Left kidney (tissue), 8 donors: ENCODE data around the gene TLX2. TPM values are rescaled to one million over a fixed set of nuclear protein-coding genes. Genes with fewer than 3 reads are reported as not detected.
"Not testable (repeated sequence)": the region's sequence is repeated elsewhere in the genome, so short reads cannot be mapped to it uniquely, and the experiment has no call there.

Experiments
- DNase-seq: peaks from one replicate; pipeline ENCODE4 v3.0.0-alpha.2; 2013
- long read RNA-seq, 8 donors: transcript quantifications; one replicate each; lab custom pipeline, GENCODE V29; 2026
- polyA plus RNA-seq: library from polyadenylated mRNA; unstranded; fragments of 120-200 nt; gene quantifications from one replicate; pipeline ENCODE4 v1.2.1, GENCODE V29; 2013; ENCODE audit not compliant: insufficient read length

TLX2 gene
- polyA plus RNA-seq, result 0.07 TPM
- long read RNA-seq, donor 1, result 0 reads
- long read RNA-seq, donor 2, result 0 reads
- long read RNA-seq, donor 3, result 0 reads
- long read RNA-seq, donor 4, result 0 reads
- long read RNA-seq, donor 5, result 0 reads
- long read RNA-seq, donor 6, result 0 reads
- long read RNA-seq, donor 7, result 0 reads
- long read RNA-seq, donor 8, result 0 reads

DNA sequence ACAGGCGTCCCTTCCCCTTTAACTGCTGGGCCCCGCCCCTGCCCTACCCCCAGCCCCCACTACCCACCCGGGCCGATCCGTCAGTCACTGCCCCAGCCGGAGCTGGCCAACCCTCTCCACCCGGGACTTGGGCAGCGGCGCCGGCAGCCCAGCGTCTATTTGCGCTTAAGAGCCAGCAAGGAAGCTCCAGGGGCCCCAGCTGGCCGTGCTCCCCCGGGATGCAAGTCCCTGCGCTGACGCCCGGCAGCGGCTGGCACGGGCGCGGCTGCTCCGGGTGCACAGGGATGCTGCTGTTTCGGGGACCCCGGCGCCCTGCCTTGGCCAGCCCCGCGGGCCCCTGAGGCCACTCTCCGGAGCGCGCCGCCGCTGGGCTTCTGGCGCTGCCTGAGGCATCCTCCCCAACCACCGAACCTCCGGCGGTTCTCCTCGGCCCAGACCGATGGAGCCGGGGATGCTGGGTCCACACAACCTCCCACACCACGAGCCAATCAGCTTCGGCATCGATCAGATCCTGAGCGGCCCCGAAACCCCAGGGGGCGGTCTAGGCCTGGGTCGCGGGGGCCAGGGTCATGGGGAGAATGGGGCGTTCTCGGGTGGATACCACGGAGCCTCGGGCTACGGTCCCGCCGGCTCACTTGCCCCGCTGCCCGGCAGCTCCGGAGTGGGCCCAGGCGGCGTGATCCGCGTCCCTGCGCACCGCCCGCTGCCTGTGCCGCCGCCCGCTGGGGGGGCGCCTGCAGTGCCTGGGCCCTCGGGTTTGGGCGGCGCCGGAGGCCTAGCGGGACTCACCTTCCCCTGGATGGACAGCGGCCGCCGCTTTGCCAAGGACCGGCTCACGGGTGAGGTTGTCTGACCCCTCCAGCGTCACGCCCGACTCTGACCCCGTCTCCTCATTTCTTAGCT lies at the start of gene TLX2:
Gene TLX2 (plus strand): TSS at position 83 of the 903 bp plus-strand sequence. CDS start 357 bp downstream, at position 440.
- DNase-seq, result no peak

- not testable (repeated sequence) for DNase-seq
Observed at GRCh38 chr2:74470742-74471141, 43.5 kb upstream of the TLX2 start.

DNA sequence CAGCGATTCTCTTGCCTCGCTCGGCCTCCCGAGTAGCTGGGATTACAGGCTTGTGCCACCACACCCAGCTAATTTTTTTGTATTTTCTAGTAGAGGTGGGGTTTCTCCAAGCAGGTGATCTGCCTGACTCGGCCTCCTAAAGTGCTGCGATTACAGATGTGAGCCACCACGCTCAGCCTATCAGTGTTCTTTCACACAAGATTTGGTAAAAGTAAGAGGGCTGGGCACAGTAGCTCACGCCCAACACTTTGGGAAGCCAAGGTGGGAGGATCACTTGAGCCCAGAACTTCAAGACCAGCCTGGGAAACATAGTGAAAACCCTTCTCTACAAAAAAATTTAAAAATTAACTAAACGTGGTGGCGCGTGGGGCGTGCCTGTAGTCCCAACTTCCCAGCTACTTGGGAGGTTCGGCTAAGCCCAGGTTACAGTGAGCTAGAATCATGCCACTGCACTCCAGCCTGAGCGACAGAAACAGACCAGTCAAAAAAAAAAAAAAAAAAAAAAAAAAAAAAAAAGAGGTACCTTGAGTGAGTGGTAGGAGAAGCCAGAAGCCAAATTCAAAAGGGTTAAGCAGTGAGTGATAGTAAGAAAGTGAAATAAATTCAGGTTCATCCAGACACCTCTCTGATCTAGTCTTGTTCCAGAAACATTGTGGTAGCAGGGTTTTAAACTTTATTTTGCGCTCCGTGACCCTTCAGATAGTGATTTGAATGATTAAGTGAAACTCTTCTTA lies 42.8 kb upstream of the TLX2 start:
- no peak for DNase-seq

DNA sequence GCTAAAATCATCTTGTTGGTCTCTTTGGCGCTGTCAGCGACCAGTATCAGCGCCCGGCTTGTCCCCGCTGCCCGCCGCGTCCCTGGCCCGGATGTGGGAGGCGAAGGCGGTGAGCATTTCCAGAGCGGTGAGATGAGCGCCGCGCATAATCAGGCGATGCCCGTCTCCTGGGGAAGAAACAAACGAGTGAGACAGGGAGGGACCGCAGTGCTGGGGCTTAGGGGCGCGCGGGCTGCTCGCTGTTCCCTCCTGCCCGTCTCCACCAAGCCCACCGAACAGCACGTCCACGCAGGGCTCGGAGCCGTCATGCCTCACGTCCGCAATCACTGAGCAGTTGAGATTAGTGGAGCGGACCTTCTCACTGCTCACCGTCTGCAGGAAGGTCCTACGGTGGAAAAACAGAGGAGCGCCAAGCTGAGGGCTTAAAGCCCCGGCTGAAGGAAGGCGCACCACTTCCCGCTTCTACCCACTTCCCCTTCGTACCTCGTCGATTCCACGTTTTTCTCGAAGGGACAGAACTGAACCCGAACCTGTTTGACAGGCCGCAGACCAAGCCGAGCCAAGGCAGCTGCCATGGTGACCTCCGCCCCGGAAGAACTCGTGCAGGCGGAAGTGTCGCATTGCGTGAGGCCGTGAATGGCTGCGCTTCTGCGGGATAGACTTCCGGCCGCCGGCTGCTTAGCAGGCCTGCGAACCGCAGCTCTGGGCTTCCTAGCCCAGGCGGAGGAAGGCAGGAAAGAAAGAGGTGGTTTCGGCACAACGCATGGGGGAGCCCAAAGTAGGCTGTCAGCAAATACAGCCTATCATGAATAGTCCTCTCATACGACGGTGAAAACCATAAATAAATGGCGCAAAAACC lies 41.9 kb upstream of the TLX2 start, which contains the start of gene MRPL53:
Gene MRPL53 (minus strand): TSS at position 595 of the 859 bp plus-strand sequence. CDS start 20 bp downstream, at position 575.
- peak; percentile 96 for DNase-seq

DNA sequence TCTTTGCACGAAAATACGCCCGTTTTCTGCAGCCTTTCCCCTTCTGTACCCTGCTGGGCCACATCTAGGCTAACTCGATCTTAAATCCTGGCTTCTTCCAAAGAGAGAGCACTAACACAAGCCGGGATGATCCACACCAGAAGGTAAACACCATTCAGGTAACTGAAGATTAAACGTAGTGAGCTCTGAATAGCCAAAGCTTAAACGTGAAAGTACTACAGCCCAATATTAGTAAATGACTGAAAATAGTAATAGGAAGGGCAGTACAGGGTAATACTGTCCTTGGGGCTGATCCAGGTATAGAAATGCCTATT lies 41.3 kb upstream of the TLX2 start:
- no peak for DNase-seq

DNA sequence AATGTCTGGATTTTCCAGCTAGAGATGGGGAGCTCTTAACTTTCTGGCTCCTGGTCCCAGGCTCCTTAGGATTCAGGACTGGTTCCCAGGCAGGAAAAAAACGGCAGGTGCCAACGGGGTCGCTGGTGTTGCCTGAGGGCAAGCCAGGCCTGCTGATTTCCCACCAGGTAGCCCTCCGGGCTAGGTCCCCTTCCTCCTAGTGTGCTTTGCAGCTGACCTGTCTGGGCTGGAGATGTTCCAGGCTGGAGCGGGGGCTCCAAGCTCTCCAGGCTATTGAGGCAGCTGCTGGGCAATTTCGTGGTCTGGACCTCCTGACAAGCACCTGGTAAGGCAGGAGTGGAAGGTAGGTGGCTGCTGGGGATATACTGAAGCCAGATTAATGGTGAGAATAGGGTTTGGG lies 39.8 kb upstream of the TLX2 start:
- DNase-seq, result no peak

DNA sequence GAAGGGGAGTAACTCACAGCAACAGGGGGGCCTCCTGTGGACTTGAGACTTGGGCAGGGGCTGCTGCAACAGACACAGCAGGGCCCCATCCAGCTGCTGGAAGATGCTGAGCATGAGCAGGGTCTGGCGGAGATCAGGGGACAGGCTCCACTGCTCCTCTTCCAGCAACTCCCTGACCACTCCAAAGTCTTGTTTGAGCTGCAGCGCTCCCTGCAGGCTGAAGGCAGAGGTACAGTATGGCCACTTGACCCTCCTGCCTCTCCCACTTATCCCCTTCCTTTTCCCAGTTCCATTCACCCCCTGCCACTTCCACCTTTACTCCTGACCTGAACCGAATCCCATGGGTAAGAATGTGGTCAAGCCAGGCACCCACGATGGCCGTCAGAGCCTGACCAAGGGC lies 39.4 kb upstream of the TLX2 start:
- no peak for DNase-seq

DNA sequence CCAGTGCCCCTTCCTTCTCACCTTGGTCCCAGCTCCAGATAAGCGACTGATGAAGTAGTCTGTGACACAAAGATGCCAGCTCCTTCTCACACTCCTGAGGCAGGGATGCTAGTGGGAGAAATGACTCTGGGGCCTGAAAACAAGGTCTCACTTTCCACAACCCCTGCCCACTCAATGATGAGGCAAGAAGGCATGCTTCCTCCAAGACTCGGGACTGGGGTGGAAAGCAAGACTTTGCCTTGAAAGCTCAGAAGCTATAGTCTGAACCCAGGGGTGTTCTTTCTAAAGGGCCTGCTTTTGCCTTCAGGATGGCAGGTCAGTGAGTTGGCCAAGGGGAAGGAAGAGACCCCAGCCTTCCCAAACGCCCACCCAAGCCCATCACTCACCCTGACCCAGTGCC lies 32.8 kb upstream of the TLX2 start:
- no peak for DNase-seq

DNA sequence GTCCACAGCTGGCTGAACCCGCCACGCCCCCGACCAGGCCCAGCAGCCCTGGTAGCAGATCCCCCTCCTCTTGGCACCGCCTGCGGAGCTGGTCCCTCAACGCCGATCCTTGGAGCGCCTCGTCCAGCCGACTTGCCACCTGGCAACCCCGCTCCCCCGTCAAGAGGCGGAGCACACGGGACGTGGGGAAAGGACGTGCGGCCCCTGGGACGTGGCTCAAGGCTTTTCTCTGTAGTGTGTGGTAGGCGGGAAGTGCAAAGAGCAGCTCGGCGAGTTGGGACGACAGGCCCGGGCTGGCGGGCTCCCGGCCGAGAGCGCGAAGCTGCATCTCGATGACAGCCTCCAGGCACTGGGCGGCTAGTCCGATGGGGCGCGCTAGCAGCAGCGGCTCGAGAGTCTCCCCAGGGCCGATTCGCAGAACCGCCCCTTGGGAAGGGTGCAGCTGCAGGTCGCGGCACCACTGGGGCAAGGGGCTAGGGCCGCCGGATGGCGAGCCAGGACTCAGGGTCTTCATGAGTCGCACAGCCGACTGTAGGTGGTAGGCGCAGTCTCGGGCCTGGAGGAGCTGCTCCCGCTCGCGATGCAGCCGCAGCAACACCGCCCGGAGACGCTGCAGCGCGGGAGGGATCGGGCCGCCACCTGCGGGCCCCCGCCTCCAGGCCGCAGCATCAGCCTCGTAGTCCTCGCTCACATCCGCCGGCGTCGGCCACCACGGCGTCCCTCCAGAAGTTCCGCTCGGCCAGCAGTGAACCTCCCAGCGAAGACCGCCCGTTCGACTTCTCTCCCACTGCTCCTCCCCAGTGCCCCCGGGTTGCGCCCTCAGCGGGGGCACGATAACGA lies 32.1 kb upstream of the TLX2 start:
- DNase-seq, result no peak

DNA sequence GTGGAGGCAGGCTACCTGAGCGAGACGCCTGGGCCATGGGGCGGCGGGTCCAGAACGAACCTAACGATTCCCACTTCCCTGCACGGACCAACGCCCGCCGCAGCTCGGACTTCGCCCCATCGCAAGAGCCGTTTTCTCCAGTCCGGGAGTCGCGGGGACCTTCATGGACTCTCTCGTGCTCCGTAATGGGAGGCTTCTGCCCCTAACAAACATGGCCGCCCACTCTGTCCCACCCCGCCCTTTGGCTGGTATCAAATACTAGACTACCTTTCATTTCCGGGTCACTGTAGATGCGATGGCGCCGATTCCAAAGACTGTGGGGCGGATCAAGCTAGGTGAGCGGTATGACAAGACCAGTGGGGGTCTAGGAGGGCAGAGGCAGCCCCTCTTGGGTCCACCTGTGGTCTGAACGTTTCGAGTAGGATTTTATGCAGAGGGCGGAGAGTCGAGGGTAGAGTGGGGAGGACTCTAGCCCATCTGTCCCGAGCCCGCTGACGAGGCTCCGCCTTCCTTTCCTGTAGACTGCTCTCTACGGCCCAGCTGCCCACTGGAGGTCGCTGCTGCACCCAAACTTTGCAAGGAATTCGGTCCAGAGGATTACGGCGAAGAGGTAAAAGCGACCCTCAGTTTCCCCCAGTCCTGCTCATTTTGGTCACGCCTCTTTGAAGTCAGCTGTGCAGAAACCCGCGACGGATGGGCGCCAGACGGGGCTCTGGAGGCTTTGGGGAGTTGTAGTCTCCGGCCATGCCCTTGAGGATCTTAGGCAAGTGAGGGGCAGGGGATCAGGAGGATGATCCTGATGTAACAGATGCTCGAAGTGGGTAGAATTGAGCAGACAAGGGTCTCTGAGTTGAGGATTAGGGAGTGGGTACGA lies 31.2 kb upstream of the TLX2 start, which contains the start of the genes CCDC142 and TTC31:
Gene CCDC142 (minus strand): TSS at position 198 of the 874 bp plus-strand sequence. CDS start 161 bp downstream, at position 37.
Gene TTC31 (plus strand): TSS at position 281 of the 874 bp plus-strand sequence. CDS start 15 bp downstream, at position 296.
- DNase-seq, result peak; percentile 97

DNA sequence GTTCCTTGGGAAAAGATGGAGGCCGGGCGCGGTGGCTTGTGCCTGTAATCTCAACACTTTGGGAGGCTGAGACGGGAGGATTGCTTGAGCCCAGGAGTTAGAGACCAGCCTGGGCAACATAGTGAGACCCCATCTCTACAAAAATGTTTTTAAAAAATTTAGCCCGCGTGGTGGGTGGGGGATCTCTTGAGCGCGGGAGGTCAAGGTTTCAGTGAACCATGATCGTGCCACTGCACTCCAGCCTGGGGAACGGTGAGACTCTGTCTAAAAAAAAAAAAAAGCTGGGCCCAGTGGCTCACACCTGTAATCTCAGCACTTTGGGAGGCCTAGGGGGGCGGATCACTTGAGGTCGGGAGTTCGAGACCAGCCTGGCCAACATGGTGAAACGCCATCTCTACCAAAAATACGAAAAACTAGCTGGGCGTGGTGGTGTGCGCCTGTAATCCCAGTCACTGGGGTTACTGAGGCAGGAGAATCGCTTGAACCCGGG lies 30.5 kb upstream of the TLX2 start:
- DNase-seq, result not testable (repeated sequence)

- DNase-seq, result no peak
Observed at GRCh38 chr2:74486141-74486540, 28.1 kb upstream of the TLX2 start.

DNA sequence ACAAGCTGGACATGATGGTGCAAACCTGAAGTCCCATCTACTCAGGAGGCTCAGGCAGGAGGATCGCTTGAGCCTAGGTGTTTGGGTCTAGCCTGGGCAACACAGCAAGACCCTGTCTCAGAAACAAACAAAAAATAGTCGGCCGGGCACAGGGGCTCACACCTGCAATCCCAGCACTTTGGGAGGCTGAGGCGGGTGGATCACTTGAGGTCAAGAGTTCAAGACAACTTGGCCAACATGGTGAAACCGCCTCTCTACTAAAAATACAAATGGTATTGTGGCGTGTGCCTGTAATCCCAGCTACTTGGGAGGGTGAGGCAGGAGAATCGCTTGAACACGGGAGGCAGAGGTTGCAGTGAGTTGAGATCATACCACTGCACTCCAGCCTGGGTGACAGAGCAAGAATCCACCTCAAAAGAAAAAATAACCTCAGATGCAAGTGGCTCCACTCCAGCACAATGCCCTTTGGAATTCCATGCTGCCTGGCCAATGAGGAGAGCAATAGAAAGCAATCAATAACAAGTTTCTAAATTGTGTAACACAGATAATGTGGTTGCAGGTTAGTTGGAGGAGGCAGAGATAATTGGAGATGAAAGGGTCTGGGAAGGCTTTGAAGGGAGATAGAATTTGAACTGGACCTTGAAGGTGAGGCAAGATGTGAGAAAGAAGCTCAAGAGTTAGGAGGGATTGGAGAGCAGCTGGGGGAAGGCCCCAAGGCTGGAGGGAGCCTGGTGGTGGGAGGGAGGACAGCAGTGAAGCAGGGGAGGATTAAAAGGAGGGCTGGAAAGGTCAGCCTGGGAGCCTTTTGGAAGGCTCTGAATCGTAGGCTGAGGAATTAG lies 25.4 kb upstream of the TLX2 start:
- no peak for DNase-seq

DNA sequence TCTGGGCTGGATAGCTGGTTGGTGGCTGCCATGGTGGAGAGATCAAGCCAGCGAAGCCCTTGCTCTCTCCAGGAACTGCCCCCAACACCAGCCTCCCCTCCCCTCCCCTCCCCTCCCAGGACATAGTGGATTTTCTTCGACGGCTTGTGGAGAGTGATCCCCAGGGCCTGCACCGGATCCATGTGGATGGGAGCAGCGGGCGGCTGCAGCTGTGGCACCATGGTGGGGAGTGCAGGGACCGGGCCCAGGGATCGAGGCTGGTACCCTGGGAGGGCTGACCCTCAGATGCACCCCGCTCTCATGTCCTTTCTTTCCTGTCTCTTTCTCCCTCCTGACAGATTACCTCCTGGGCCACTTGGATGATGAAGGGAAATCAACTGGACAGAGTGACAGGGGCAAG lies 24.3 kb upstream of the TLX2 start:
- DNase-seq, result no peak

- no peak for DNase-seq
Observed at GRCh38 chr2:74491648-74492544, 22.4 kb upstream of the TLX2 start.

DNA sequence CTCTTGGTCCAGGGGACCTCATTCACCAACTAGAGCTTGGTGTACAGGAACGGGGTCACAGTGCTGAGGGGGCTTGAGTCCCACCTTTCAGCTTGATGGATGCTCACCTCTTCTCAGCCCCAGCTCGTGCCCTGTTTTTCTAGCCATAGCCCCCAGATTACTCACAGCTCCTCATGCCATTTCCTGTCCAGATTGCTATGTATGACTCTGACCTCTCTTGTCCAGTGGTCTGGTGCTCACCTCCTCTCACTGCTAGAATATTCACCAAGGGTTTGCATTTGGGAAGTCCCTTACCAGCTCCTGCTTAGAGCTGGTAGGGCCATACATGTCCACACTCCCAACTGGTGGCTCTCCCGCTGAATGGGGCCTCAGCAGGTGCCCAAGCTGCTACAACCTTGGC lies 20.7 kb upstream of the TLX2 start:
- no peak for DNase-seq

GRCh38 chr2:74495440-74495839 lies 18.8 kb upstream of the TLX2 start:
- no peak for DNase-seq
